ENCODE results near the gene ITPRIP.

ITPRIP gene, protein sequence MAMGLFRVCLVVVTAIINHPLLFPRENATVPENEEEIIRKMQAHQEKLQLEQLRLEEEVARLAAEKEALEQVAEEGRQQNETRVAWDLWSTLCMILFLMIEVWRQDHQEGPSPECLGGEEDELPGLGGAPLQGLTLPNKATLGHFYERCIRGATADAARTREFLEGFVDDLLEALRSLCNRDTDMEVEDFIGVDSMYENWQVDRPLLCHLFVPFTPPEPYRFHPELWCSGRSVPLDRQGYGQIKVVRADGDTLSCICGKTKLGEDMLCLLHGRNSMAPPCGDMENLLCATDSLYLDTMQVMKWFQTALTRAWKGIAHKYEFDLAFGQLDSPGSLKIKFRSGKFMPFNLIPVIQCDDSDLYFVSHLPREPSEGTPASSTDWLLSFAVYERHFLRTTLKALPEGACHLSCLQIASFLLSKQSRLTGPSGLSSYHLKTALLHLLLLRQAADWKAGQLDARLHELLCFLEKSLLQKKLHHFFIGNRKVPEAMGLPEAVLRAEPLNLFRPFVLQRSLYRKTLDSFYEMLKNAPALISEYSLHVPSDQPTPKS

DNA sequence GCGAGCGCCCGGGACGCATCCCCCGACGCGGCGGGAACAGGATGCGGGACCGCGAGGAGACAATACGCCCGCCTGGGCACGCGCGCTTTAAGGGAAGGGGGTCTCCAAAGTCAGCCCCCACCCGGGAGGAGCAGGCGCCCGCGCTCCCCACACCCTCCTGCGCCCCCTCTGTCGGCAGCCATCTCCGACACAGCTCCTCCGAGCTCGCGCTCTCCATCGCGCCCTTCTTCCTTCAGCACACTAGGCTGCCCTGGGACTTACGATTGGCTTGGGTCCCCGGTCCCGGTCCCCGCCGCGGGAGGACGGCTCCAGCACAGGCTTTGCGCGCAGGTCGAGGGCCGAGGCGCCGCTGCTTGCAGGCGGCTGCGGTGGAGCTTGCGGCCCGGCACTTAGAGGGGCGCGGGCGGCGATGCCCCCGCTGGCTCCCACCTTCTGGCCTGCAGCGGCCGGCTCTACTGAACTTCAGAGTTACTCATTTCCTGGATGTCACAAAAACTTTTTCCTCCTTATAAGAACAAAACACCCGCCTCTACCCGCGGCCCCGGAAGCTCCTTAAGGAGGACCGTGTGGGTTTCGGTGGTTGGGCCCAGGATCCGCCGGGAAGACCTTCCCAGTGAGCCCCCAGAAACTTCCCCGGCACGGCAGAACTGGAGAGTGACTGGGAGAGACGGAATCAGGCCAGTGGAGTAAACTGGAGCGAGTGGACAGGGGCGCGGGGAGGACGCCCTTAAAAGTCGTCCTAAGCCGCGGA is at the start of gene ITPRIP:
Gene ITPRIP (minus strand): TSS at position 481 of the 751 bp plus-strand sequence. CDS start 22,414 bp downstream, outside the sequence.
- peak within 1 kb of the TSS; percentile 81 for H2AFZ ChIP-seq (ENCODE audit: low read depth, low read length)
- H3K9me3 ChIP-seq (ENCODE audit: insufficient read depth, low read length), result no peaks in the 10 kb centered on the region
- H3K27me3 ChIP-seq (ENCODE audit: low read depth, low read length), result peaks cover 15% of the 10 kb centered on the region
- TF ChIP-seq, protein P1, sequence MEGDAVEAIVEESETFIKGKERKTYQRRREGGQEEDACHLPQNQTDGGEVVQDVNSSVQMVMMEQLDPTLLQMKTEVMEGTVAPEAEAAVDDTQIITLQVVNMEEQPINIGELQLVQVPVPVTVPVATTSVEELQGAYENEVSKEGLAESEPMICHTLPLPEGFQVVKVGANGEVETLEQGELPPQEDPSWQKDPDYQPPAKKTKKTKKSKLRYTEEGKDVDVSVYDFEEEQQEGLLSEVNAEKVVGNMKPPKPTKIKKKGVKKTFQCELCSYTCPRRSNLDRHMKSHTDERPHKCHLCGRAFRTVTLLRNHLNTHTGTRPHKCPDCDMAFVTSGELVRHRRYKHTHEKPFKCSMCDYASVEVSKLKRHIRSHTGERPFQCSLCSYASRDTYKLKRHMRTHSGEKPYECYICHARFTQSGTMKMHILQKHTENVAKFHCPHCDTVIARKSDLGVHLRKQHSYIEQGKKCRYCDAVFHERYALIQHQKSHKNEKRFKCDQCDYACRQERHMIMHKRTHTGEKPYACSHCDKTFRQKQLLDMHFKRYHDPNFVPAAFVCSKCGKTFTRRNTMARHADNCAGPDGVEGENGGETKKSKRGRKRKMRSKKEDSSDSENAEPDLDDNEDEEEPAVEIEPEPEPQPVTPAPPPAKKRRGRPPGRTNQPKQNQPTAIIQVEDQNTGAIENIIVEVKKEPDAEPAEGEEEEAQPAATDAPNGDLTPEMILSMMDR (IDR thresholded peaks at IDR 0.05; ENCODE audit: low read depth, low read length), result 0 out of 2 replicates have a peak, but pooled peaks have one; percentile 13
- TF ChIP-seq EZH2phosphoT487 (IDR thresholded peaks at IDR 0.05; ENCODE audit: low read depth), result no peak
- H3K4me3 ChIP-seq (ENCODE audit: low read length), result peak within 1 kb of the TSS; percentile 97
- peaks cover 28% of the 10 kb centered on the region for H4K20me1 ChIP-seq (ENCODE audit: insufficient read depth, low read length)
- H3K9ac ChIP-seq (ENCODE audit: low read length), result peak within 1 kb of the TSS; percentile 94
- H3K4me2 ChIP-seq (ENCODE audit: low read length), result peak within 1 kb of the TSS; percentile 91
- H3K27ac ChIP-seq (ENCODE audit: low read length), result peak within 1 kb of the TSS; percentile 80
- H3K36me3 ChIP-seq (replicated peaks; ENCODE audit: low read depth, low read length), result no peaks in the 10 kb centered on the region
- peaks cover 13% of the 10 kb centered on the region for H3K4me1 ChIP-seq (ENCODE audit: low read length)
- H3K79me2 ChIP-seq (ENCODE audit: low read length), result peaks cover 50% of the 10 kb centered on the region

DNA sequence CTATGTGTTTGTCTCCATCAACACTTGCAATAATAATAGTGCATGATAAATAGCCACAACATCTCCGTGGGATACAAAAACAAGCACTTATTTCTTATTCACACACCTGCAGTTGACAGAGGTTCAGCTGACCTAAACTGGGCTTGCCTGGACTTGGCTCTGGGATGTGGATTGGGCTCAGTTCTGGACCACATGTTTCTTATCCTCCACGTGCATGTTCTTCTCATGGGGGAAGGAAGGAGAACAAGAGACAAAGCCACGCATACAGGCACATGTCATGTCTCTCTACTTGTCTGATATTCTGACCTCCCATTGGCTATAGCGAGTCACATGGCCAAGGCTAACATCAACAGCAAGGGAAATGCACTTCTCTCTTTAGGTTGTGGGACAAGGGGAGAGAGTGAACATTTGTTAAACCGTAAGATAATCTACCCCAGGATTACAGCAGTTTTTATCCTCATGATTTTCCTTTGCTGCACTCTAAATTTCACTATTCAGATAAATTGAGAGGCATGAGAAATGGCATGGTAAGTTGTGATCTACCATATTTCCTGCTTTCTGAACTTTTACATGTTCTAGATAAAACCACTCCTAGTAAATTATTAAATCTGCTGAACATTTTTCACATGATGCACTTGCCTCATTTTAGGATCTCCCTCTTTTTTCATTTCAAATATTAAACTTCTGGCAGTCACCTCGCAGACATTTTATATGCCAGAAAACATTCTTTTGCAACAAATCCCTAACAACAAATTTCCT is 49.0 kb upstream of the ITPRIP start:
- Histone ChIP-seq H3K4me3 (ENCODE audit: low read length) (no peak overlapping the region), H2AFZ (ENCODE audit: low read depth, low read length) (no peak overlapping the region), H3K4me2 (ENCODE audit: low read length) (no peak overlapping the region), H3K79me2 (ENCODE audit: low read length) (no peaks in the 10 kb centered on the region), H3K9ac (ENCODE audit: low read length) (no peak overlapping the region), H4K20me1 (ENCODE audit: insufficient read depth, low read length) (no peaks in the 10 kb centered on the region), H3K27ac (ENCODE audit: low read length) (no peak overlapping the region), H3K4me1 (ENCODE audit: low read length) (no peaks in the 10 kb centered on the region), H3K36me3 (replicated peaks; ENCODE audit: low read depth, low read length) (no peaks in the 10 kb centered on the region), H3K9me3 (ENCODE audit: insufficient read depth, low read length) (no peaks in the 10 kb centered on the region), H3K27me3 (ENCODE audit: low read depth, low read length) (no peaks in the 10 kb centered on the region)
- TF ChIP-seq, protein P1 (IDR thresholded peaks at IDR 0.05; ENCODE audit: low read depth, low read length), result no peak
- TF ChIP-seq EZH2phosphoT487 (IDR thresholded peaks at IDR 0.05; ENCODE audit: low read depth), result no peak

DNA sequence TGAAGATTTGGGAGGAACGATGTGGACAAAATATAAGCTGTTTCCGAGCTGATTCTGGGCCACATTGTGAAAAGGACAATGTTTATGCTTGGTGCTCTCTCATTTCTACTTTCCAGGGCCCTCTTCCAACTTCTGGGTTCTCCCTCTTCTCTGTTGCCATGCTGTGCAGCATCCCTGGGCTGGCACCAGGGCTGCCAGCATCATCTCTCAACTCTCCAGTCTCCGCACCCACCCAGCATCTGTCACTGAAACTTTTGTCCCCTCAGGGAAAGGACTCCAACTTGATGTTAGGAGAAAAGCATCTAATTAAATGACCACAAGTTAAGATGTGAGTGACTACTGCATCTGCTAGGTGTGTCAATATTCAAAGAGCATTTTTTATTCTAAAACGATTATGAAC is 42.1 kb upstream of the ITPRIP start:
- no peaks in the 10 kb centered on the region for H3K79me2 ChIP-seq (ENCODE audit: low read length)
- no peak overlapping the region for H3K4me2 ChIP-seq (ENCODE audit: low read length)
- no peak overlapping the region for H2AFZ ChIP-seq (ENCODE audit: low read depth, low read length)
- H3K4me3 ChIP-seq (ENCODE audit: low read length), result no peak overlapping the region
- H3K27me3 ChIP-seq (ENCODE audit: low read depth, low read length), result peaks cover 5% of the 10 kb centered on the region; the same call in 1 of the 2 replicates
- no peaks in the 10 kb centered on the region for H3K36me3 ChIP-seq (replicated peaks; ENCODE audit: low read depth, low read length)
- TF ChIP-seq EZH2phosphoT487 (IDR thresholded peaks at IDR 0.05; ENCODE audit: low read depth), result no peak
- TF ChIP-seq, protein P1 (IDR thresholded peaks at IDR 0.05; ENCODE audit: low read depth, low read length), result no peak
- H3K27ac ChIP-seq (ENCODE audit: low read length), result no peak overlapping the region
- H3K4me1 ChIP-seq (ENCODE audit: low read length), result peaks cover 4% of the 10 kb centered on the region; the same call in 1 of the 2 replicates
- H3K9ac ChIP-seq (ENCODE audit: low read length), result no peak overlapping the region
- H4K20me1 ChIP-seq (ENCODE audit: insufficient read depth, low read length), result no peaks in the 10 kb centered on the region
- H3K9me3 ChIP-seq (ENCODE audit: insufficient read depth, low read length), result no peaks in the 10 kb centered on the region

Data from OCI-LY3 (cell line).